ENCODE data around the gene KIAA1328. TPM values are rescaled to one million over a fixed set of nuclear protein-coding genes. Genes with fewer than 3 reads are reported as not detected.

Gene KIAA1328
- total and polyA plus RNA-seq, 9 of the 15 experiments (the other 6 are each of a cell fraction or from before 2014, with no cell fraction given), result 4.0 to 8.6 (median 7.4) TPM

GRCh38 chr18:36829362-36830157, 633 bp downstream of the KIAA1328 start (continued):
- TF ChIP-seq JUND (IDR thresholded peaks at IDR 0.05; ENCODE audit: borderline replicate concordance, low read depth, low read length), result no peak
- TF ChIP-seq JUND (tag; IDR thresholded peaks at IDR 0.05; ENCODE audit: borderline replicate concordance, low read depth, low read length), result no peak
- no peak for TF ChIP-seq ELF2 (CRISPR knock-in tag; IDR thresholded peaks at IDR 0.05)
- no peak for TF ChIP-seq ZNF449 (CRISPR knock-in tag; IDR thresholded peaks at IDR 0.05)
- TF ChIP-seq KLF16 (IDR thresholded peaks at IDR 0.05), result no peak
- no peak for TF ChIP-seq ZNF766 (CRISPR knock-in tag; conservative IDR thresholded peaks at IDR 0.05)
- no peak for TF ChIP-seq ZBTB49 (CRISPR knock-in tag; IDR thresholded peaks at IDR 0.05; ENCODE audit: borderline replicate concordance)
- TF ChIP-seq ZBTB17 (CRISPR knock-in tag; IDR thresholded peaks at IDR 0.05), result no peak
- 0 out of 2 replicates have a peak, but pooled peaks have one; percentile 35 for TF ChIP-seq CLOCK (CRISPR knock-in tag; IDR thresholded peaks at IDR 0.05; ENCODE audit: borderline replicate concordance)
- TF ChIP-seq PYGO2 (tag; IDR thresholded peaks at IDR 0.05), result no peak
- no peak for TF ChIP-seq NFYB (IDR thresholded peaks at IDR 0.05; ENCODE audit: extremely low read depth, insufficient read length)
- TF ChIP-seq ZNF57 (CRISPR knock-in tag; IDR thresholded peaks at IDR 0.05), result 0 out of 2 replicates have a peak, but pooled peaks have one; percentile 7
- peak; percentile 11 for TF ChIP-seq TAF9B (IDR thresholded peaks at IDR 0.05; ENCODE audit: partially characterized antibody)
- no peak for TF ChIP-seq USF2 (CRISPR knock-in tag; IDR thresholded peaks at IDR 0.05)
- no peak for TF ChIP-seq NEUROD1 (IDR thresholded peaks at IDR 0.05; ENCODE audit: borderline replicate concordance, low read depth, low read length, partially characterized antibody)
- no peak for TF ChIP-seq EGR1 (conservative IDR thresholded peaks at IDR 0.05)
- TF ChIP-seq ESRRB (CRISPR knock-in tag; IDR thresholded peaks at IDR 0.05; ENCODE audit: borderline replicate concordance), result no peak
- TF ChIP-seq FOXP4 (CRISPR knock-in tag; IDR thresholded peaks at IDR 0.05; ENCODE audit: borderline replicate concordance), result no peak

Data from K562 (cell line).